HG03439 (cell line): ENCODE data around the gene ADD3.
A peak's percentile ranks its signal among the peaks of the same experiment; 100 is the strongest.

Experiments used
- ATAC-seq: cut with Tn5 transposase; IDR thresholded peaks from one replicate; pipeline ENCODE4 v1.9.1; 2021; ENCODE audit warnings: mild to moderate bottlenecking, moderate library complexity; ENCODE audit not compliant: unreplicated experiment

The ADD3 gene

DNA sequence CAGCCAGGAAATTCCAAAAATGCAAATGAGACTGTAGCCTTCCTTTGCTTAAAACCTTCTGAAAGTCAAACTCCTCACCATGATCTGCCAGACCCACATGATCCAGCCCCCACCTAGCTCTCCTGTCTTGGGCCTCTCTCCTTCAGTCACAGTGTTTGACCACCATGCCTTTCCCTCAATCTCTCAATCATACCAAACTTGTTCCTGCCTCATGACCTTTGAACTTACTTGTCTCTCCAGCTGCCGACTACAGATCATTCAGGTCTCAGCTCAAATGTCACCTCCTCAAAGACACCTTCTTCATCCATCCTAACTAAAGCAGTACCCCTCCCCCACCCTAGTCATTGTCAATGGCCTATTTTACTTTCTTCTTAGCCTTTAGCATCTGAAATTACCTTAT is 9.3 kb upstream of the ADD3 start:
- ATAC-seq = no peak

DNA sequence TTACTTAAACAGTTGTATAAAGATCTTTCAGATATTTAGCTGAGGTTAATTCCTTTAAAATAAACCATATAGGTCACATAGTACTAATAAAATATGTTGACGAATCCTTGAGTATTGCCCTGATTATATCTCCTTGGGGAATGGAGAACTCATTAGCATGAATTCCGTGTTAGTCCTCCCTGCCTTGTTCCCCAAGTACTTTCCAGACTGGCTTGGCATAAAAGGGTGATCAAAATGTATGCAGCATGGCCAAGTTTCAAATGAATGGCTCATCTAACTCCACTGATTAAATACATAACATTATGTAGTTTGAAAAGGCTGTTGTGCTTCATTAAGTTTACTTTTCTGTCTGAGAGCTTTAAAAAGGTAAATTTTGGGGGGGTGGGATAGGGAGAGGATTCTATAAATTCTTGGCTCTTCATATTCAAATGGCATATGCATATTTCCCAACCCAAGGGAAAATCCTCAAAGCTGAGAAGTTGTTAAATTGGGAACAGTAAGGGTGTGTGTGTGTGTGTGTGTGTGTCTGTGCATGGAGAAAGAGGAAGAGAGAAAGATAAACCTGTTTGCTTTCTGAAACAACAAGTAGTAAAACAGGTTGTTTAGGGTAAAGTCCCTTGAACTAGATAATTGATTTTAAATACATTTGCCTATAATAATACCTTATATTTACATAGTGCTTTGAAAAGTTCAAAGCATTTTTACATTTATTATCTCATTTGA is 4.8 kb upstream of the ADD3 start:
- no peak for ATAC-seq

DNA sequence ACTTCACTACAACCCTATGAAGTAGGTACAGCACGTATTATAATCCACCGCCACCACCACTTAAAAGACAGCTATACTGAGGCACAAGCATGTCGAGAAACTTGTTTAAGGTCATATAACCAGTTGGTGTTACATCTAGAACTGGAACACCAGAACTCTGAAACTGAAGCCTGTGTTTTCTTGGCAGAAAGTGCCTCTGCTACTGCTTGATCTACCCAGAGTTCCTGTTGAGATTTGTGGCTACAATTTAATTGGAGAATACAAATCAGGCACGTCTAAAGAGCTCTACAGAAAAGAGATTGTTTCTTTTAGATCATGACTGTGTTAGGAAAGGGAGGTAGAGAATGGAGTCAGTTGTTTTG is 4.3 kb upstream of the ADD3 start:
- ATAC-seq = no peak

DNA sequence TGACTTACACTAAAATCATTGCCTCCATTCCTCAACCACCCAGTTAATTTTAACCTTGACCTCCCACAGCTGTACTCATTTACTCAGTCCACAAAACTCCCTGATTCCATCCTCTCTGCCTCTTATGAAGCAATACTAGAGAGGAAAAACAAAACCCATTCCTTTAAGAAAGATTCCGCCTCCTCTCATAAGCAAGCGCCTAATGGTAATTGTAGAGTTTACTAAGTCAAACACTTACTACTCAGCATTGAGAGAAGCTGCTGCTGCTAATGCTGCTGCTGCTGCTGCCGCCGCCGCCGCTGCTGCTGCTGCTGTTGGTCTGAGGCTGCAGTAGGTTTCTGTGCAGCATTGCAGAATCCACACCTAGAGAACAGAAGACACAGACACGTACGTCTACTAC is 2.1 kb upstream of the ADD3 start:
- no peak for ATAC-seq

DNA sequence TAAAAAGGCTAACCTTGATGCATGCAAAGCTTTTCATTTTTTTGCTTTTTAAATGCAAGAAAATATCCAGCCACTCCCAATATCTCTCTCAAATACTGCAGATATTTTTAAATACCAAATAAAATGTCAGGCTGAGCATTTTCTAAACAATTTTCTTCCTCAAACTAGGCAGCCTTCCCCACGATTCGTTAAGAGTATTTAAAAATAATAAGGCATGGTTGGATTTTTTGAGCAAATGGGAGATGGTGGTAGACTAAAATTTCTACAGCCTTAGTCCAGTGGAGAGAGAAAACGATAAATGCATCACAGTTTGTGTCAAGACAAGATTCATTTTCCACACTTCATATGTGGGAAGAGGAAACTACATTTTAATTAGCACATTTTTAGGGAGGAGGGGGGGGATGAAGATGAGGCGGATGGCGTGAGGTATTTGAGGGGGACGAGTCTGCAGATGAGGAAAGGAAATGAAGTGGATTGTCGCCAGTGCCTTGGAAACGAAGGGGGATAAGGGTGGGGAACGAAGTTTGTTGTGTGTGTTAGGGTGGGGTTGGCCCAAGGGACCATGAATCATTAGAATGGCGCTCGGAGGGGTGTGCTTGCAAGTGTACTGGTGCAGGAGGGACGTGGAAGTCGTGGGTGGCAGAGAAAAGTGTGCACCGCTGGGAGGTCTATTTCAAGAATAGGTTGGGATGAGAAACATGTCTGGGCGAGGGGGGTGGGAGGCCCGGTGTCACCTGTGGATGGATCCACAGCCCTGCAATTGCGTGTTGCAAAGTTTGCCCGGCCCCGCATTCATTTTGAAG is 1.2 kb upstream of the ADD3 start:
- no peak for ATAC-seq

DNA sequence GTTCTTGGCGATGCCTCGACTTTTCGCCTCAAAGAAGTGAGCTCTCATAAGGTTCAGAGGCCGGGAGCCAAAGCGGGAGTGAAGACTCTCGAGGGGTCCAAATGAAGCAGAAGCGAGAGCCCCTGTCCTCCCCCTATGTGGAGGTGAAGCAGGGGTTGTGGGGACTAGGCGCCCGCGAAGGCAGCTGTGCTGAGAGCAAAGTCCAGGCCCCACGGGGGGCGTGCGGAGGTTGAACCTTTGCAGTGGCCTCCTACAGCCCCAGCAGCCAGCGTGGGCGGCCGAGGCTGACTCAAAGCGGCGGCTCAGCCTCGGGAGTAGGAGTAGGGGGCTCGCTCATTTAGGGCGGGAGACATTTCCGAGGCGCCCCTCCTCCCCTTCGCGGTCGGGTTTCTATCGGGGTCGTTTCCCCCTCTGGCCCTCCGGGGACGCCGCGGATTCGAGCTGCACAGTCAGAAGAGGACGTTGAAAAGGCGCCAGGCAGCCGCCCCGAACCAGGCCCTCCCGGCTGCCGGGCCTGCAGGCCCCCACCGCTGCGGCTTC is 553 bp upstream of the ADD3 start:
- ATAC-seq = peak; percentile 44

DNA sequence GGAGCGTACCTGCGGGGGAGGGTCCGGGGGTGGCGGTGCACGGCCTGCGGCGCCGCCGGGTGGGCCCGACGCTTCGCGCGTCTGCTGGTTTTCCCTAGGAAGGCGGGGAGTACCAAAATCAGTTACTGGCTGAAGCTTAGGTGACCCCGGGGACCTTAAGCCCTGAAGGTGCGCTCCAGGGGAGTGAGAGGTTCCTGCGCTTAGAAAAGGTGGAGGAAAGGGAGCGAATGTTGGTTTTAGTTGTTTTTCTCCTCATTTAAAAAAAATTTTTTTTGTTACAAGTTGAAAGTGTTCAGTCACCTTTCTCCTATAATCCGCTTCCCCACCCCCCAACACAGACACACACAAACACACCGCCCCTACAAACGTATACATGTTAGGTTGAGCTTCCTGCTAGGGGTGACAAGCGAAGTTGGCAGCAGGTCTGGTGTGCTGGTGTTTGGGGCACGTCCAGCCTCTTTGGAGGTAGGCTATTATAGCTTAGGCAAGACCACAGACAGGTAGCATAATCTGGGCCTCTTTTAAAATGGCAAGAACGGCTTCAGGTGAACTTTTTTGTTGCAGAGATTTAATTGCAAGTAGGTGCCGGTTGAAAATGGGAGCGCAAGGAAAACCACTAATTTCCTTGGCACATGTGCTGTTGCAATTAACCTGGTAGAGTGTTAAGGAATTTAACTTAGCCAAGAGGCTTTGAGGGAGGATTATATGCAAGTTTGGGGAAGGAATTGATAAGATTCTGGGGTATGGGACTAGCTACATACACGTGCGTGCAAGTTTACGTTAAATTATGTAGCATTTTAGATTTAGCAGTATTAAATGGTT is 945 bp downstream of the ADD3 start:
- peak; percentile 18 for ATAC-seq

DNA sequence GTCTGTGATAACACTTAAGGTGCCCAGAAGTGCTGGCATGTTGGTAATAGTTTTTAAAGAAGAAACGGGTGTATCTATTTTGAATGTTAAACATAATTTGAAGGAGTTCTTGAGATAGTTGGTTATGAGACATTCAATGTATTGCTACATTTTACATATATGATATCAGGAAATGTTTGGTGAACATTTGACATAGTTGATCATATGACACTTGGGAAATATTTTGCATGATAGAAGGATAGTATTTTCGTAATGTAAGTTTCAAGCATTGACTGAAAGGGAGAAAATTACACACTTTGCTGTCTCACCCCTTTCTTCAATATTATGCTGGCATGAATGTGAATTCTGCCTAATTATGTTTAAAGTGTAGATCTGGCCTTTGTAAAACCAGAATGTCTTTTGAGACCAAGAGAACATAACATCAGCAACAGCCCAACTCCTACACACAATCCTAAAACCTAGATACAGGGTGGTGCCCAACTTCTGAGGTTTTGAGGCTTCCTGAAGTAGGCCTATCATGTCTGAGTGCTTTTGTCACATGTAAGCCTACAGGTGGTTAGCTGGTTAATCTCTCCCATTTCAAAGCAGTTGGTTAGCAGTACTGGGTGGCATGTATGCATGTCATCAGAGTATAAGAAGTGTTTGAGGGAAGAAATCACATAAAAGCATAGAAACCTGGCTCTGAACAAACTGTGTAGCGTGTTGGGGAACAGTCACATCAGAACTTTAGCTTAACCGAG is 2.1 kb downstream of the ADD3 start:
- ATAC-seq = peak; percentile 22

DNA sequence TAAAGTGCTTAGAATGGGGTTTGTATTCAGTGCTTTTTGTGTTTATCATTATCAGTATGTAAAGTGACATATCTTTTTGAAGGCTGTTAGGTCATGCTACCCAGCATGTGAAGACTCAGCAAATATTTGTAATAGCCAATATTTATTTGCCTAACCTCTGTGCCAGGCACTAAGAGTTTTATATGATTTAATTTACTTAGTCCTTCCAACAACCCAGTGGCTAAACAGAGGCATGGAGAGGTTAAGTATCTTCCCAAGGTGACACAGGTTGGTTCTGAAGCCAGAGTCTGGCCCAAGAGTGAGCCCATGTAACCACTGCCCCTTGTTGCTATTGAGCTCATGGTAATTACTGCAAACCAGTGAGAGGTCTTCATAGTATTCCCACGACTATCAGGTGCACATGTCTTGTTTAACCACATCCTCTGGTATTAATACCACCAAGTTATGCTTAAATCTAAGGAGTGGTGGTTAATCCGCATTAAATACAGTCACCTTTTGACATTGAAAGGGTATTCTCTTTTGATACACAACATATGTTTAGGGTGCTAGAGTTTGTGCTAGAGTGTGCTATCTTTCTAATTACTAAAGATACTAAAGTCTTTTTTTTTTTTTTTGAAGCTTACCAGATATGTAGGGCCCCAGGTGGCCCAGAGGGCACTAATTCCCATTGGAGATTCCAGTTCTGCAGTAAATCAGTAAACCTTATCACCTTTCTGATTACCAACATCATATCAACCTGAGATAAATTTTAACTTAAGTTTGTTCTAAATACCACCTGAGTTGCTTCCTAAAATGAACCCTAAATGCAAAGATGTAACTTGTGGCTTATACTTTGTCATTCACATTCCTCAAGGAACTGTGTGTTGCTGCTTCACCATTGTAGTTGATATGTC is 2.9 kb downstream of the ADD3 start:
- no peak for ATAC-seq

DNA sequence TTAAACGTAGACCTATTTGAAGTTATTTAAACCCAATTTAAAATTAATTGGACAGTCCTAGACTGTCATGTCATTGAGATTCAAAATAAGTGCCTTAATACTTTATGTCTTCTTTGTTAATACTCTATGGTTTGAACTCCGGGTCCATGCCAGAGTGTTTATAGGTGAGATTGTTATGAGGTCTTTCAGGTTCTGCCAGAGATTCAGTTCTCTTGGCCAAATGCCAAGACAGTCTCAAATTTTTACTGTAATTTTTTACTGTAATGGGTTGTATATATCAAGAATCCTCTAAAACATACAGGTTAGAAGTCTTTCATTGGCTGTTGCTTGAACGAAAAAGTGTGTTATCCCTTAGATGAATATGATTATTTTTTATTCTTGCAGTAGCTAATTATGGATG is 3.9 kb downstream of the ADD3 start:
- ATAC-seq = no peak

DNA sequence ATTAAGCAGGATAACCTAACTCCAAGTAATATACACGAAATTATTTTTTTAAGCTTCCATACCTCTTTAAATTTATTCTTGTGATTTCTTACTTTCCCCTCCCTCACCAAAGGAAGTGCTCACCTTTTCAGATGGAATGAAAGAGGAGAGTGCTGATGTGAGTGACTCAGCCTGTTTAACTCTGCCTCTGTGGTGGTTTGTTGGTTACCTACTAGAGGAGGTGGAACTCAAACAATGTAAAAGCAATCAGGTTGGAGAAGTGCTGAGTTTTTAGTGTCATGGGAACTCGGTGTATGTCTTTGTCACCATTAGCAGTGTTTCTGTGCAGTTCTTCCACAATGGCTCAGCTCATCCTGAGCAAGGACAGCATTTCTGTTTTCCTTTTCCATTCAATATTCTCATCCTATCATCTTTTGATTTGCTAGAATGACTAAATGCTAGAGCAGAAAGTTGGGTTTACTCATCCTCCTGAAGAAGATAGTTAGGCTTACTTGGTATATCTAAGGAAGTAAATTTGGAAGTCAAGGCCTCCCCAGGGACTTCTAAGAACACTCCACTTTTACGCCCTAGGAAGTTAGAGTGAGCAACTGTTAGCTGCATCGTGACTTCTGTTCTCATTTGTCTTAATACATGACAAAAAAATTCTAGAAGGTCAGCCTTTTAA is 6.0 kb downstream of the ADD3 start:
- no peak for ATAC-seq

DNA sequence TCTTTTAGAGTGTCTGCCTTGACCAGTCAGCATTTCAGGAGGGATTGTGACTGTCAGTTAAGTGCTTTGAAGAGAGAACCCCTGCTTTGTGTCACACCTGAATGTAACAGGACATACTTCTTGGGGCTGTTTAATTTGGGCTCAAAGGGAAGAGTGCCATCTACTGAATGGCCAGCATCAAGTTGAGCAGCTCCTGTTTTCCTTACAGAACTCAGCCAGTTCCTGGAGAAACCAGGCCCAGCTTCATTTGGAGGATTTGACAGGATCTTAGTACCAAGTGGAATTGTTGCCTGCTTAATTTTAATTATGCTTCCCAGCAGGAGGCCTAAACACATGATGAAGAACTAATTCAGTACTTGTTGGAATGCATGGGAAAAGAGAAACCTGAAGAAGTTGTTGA is 8.3 kb downstream of the ADD3 start:
- no peak for ATAC-seq

DNA sequence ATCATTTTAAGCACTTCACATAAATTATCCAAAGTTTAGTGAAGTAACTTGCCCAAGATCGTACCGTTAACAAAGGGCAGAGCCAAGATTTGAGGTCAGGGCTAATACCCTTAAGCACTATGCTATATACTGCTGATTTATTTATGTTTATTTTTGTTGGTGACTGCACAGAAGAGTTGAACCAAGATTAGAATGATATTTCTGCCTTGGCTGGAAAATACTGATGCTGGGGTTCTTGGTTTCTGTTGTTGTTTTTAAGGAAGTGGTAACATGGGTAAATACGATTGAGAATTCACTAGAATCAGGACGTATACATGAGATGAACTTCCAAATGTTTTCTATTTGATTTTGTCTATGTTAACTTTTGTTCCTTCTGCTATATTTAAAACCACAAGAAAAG is 9.3 kb downstream of the ADD3 start:
- no peak for ATAC-seq

DNA sequence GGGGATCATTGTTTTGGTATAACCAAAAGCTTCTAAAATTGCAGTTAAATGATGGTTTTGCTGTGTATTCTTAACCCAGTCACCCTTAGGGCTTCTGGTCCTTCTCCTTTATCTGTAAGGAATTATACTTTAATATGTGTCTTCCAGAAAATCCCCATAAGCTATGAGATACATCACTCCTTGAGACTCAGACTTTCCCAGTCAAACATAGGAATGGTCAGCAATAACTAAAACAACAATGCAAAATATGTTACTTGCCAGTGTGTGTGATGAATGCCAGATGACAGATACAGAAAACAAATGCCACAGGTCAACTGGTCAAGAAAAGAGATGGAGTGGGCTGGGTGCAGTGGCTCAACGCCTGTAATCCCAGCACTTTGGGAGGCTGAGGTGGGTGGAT is 10.1 kb downstream of the ADD3 start:
- ATAC-seq = no peak

DNA sequence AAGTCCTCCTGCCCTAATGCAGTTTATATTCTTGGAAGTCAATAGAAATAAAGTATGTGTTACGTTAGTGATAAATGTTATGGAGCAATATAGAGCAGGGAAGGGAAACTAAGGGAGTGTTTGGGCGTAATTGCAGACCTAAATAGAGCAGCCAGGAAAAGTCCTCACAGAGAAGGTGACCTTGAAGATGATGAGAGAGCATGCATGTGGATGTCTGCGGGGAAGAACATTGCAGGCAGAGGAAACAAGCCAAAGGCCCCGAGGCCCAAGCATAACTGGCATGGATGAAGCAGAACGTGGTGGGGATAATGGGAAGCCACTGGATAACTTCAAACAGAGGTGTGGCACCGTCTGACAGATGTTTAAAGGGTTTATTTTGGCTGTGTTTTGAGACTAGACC is 12.5 kb downstream of the ADD3 start:
- no peak for ATAC-seq

DNA sequence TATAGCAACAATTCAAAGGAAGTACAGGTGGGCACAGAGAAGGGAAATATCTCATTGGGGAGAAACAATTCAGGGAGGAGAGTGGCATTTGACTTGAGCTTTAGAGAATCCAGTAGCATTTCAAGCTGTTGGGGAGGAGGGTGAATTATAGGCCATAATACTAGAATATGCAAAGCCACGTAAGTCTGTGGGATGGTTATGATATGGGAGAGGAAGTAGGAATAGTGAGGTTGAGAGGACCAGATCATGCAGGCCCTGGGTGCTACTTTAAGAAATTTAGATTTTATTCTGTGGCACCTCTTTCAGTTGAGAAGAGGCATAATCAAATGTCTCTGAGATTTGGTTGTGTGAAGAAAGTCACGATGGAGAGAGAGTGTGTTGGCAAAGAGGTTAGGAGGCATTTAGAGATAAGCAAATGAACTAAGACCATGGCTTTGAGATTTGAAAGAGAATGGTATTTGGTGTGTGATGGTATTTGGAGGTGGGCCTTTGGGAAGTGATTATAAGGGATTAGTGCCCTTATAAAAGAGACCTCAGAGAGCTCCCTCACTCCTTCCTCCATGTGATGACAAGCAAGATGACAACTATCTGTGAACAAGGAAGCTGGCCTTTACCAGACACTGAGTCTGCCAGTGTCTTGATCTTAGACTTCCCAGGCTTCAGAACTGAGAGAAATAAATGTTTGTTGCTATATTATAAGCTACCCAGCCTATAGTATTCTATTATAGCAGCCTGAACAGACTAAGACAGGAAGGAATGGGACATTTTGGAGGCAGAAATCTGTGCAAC is 15.1 kb downstream of the ADD3 start:
- no peak for ATAC-seq

DNA sequence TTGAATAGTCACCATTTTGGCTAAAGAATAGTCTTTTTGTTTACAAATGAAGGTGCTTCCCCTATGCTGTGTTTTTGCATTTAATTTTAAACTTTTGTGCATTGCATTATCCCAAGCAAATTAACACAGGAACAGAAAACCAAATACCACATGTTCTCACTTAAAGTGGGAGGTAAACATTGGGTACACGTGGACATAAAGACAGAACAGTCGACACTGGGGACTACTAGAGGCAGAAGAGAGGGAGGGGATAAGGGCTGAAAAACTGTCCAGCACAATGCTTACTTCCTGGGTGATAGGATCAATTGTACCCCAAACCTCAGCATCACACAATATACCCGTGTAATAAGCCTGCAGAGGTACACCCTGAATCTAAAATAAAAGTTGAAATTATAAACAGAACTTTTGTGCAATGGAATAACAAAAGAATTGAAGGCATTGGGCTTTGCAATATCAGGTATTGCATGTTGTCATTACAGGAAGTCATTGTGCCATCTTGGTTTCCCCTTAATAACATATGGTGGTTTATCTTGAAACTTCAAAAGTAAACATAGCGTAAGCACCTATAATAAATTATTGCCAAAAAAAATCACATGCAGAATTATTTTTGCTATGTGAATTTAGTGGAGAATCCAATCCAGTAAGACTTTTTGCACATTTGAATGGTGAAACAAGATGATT is 16.1 kb downstream of the ADD3 start:
- no peak for ATAC-seq

DNA sequence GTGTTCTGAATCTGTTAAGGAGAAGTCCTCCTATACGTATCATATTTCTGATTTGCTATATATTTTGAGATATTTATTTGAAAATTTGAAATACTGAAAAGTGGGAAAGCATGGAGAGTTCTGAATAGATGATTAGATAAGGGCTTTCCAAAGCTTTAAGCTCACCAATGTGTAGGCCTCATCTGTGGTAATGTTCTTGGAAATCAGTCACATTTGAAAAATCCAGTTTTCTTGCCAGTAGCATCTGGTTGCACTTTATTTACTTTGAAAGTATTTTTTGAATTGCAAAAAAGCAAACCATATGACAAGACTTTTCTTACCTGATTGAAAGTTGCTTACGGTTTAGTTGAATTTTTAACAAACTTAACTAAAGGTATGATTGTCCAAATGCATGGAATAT is 21.7 kb downstream of the ADD3 start:
- no peak for ATAC-seq
